HL-60/S4 treated with phorbol 12-myristate 13-acetate at 8.2 ng/mL for 4 days and 3 days (cell line): ENCODE results near the gene EARS2.
"Not testable (repeated sequence)": the region's sequence is repeated elsewhere in the genome, so short reads cannot be mapped to it uniquely, and the experiment has no call there.

Experiments
- in situ Hi-C: fragments of 300-500 bp; cut with MboI; formaldehyde crosslinking; loops from 2 replicates; pipeline ENCODE4 v1.15.0; 2022; ENCODE audit warnings: low sequenced_read_pairs

EARS2 gene

DNA sequence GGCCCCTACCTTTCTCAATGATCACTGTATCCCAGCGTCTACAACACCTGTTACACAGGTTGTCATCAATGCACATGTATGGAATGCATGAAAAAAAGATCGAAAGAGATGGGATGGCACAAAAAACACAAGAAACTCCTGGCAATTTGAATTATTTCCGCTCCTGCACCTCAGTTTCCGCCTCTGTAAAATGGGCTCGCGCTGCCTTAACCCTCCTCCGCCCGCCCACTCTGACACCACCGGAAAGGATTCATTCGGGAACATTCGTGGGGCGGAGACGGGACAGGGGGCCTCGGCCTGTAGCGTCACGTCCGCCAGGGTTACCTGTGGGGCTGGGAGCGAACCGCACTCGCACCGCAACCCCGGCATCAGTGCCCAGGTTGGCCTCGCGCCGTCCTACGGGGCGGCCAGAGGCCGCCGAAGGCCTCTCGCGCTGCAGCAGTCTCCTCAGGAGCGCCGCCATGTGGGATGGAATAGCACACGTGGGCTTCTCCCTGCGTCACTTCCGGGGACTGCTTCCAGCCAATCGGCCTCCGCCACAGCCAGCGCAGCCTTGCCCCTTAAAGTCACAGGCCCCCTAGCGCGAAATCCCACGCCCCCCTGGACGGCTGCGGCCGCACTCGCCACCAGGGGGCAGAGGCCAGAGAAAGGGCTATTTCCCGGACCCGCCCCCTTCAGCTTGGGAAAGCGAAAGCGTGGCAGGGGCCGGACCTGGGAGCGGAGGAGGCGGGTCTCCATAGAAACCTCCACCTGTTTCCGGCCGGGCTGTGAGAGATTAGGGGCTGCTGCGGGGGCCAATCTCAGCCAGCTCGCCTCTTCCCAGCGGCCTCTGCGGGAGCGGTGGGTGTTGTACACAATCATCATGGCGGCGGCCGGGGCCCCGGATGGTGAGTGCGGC lies at the start of gene EARS2, which contains the start of gene UBFD1:
TSS of gene EARS2 (minus strand) at position 470 of the 898 bp plus-strand sequence. CDS start at position 463, 7 bp downstream.
TSS of gene UBFD1 (plus strand) at position 847 of the 898 bp plus-strand sequence. CDS start at position 863, 16 bp downstream.
- in situ Hi-C loops, result no loop called here

GRCh38 chr16:23597003-23597756 lies 40.0 kb upstream of the EARS2 start:
- in situ Hi-C loops, result no loop called here

DNA sequence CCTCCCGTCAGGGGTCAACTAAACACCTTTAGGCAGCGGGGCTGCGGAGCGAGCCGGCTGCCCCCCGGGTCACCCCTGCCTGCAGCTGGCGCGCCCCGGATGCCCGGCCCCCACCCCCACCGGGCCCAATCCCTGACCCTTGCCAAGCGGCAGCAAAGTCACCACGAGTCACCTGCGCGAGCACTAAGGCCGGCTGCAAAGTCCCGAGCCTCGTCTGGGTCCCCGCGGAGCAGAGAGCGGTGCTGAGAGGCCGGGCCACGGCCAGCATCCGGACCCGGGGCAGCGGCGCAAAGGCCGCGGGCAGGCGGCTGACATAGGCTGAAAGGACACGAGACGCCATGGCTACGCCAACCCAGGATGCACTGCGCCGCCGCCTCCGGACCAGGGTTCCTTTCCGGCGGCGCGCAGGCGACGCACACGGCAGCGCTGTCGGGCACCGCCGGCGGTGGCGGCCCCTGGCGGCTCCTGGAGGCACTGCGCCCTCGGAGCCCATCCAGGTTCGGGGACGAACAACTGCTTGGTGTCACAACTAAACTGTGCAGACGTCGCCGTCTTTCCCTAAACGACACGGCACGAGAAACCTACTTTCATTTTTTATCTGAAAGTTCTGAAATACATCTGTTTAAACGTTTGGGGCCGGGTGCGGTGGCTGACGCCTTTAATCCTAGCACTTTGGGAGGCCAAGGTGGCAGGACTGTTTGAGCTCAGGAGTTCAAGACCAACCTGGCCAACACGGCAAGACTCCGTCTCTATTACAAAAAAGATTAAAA lies 39.0 kb upstream of the EARS2 start, which contains the start of gene NDUFAB1:
TSS of gene NDUFAB1 (minus strand) at position 366 of the 770 bp plus-strand sequence. CDS start at position 340, 26 bp downstream.
- in situ Hi-C loops, result no loop called here

- in situ Hi-C loops, result no loop called here
These were observed 38.2 kb upstream of the EARS2 start for GRCh38 chr16:23595246-23595950.

GRCh38 chr16:23594186-23594585 lies 37.0 kb upstream of the EARS2 start:
- in situ Hi-C loops, result no loop called here

DNA sequence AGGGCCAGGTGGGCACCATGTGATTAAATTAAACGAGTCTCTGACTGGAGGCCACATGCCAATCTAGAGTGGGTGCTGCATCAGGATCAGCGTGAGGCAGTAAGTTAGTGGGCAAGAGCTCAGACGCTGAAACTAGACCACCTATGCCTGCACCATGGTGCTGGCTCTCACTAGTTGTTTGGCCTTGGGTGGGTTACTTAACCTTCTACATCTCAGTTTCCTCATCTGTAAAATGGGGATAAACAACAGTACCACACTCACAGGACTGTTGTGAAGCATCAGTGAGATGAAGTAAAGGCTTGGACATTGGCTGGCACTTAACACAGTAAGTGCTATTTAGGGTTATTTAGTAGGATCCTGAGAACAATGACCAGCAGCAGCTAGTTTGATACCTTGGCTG lies 33.0 kb upstream of the EARS2 start:
- in situ Hi-C loops, result no loop called here

GRCh38 chr16:23587726-23588125 lies 30.6 kb upstream of the EARS2 start:
- in situ Hi-C loops, result no loop called here

DNA sequence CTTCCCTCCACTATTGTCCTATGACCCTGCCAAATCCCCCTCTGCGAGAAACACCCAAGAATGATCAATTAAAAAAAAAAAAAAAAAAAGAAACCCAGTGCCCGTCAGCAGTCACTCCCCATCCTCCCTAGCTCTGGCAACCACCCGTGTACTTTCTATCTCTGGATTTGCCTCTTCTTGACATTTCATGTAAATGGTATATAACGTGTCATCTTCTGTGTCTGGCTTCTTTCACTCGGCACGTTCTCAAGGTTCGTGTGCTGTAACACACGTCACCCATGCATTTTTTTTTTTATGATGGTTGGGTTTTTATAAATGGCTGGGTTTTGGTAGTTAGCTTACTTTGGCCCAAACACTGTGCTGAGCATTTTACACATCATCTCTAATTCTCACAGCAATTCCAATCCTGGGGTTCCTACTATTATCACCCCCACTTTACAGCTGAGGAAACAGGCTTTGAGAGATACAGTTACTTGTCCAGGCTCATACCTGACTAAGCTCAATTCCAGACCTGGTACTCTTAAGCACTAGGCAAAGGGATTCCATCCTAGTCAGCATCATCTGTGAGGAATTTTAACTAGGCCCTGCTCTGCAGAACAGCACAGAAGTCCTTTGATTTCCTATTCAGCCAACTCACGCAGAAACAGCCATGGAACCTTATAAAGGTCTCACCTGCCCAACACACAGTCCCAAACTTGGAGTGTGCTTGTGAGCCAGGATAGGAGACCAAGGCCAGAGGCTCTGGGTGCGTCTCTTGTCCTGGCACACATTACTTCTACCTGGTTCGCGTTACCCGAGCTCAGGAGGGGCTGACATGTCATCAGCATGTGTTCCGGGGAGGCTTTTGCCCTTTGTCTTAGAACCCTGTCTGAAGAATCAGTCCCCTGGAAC lies 27.3 kb upstream of the EARS2 start:
- in situ Hi-C loops, result no loop called here

GRCh38 chr16:23583271-23583670 lies 26.1 kb upstream of the EARS2 start:
- in situ Hi-C loops, result not testable (repeated sequence)

DNA sequence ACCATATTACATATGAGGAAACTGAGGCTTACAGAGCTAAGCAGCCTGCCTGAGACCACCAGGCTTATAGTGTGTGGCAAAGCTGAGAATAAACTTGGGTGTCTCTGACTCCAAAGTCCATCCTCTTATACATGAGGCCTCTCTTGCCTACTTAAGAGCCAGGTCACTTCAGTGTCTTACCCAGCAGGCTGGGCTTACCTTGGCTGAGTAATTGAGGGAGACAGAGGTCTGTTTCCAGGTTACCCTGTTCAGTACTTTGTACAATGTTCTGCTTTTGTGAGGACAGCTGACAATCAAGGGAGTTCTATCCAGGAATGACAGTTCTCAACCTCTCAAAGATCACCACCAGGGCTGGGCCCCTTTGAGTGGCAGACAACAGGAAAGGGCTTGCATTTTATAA lies 24.6 kb upstream of the EARS2 start:
- in situ Hi-C loops, result no loop called here

DNA sequence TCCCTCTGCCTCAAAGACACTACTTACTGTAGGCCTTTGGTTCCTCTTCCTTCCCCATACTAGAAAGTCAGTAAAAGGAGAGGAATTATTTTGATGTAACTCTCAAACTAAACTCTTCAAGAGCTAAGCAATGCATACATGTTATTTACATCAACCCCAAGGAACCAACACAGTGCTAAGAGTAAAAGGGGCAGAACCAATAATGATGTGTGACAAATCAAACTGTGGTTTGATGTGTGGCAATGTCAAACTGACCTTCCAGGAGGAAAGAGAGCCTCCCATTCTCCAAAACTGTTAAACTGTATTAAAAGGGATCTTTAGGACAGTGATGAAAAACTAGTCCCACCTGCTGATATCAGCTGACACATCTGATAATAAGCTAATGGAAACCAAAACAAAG lies 23.2 kb upstream of the EARS2 start:
- in situ Hi-C loops, result no loop called here

- in situ Hi-C loops, result no loop called here
These were observed 22.2 kb upstream of the EARS2 start for GRCh38 chr16:23579371-23579770.

- in situ Hi-C loops, result no loop called here
These were observed 21.1 kb upstream of the EARS2 start for GRCh38 chr16:23578101-23578830.

DNA sequence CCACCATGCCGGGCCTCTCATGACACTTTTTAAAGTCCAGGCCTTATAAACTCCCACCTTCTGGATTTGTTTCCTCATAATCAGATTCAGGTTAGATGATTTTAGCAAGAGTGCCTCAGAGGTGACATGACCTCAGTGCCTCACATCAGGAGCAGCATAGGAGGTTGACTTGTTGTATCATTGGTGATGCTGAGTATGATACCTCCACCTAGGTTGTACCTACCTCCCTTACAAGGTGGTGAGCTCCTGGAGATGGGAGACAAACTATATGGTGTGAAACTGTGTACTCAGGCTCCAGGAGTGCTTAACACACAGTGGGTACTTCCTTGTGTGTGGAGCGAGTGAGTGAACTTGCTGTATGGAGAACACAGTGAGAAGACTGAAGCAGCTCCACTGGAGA lies 20.3 kb upstream of the EARS2 start:
- in situ Hi-C loops, result no loop called here

DNA sequence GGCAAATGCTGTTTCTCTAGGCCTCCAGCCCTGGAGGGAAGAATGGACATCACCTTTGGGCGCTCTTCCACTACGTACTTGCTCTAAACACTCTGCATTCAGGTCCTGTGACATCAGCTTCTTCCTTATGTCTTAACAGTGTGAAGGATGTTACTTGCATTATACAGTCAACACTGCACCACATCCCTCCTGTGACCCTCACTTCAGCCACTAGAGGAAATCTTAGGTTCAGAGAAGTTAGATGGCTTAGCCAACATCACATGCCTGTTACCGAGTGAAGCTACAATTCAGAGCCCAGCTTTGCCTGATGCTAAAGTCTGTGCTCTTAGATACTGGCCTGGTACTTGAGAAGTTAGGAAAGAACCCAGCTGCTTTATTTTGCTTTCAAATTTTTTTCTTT lies 18.7 kb upstream of the EARS2 start:
- in situ Hi-C loops, result no loop called here

- in situ Hi-C loops, result no loop called here
These were observed 16.7 kb upstream of the EARS2 start for GRCh38 chr16:23573817-23574216.

- in situ Hi-C loops, result no loop called here
These were observed 15.2 kb upstream of the EARS2 start for GRCh38 chr16:23572394-23572793.

- in situ Hi-C loops, result no loop called here
These were observed 14.7 kb upstream of the EARS2 start for GRCh38 chr16:23571895-23572294.
